GM18505 (cell line): Measurements from ENCODE around the gene SLC25A31.

Experiments used
- ATAC-seq: cut with Tn5 transposase; IDR thresholded peaks from one replicate; pipeline ENCODE4 v1.9.1; 2021; ENCODE audit not compliant: unreplicated experiment
- POLR2A ChIP-seq: IDR thresholded peaks from 4 replicates; pipeline ENCODE4 v1.6.1; 2011; ENCODE audit warnings: borderline replicate concordance; ENCODE audit not compliant: insufficient read depth, insufficient read length; ENCODE audit errors: extremely low read depth

Gene SLC25A31

DNA sequence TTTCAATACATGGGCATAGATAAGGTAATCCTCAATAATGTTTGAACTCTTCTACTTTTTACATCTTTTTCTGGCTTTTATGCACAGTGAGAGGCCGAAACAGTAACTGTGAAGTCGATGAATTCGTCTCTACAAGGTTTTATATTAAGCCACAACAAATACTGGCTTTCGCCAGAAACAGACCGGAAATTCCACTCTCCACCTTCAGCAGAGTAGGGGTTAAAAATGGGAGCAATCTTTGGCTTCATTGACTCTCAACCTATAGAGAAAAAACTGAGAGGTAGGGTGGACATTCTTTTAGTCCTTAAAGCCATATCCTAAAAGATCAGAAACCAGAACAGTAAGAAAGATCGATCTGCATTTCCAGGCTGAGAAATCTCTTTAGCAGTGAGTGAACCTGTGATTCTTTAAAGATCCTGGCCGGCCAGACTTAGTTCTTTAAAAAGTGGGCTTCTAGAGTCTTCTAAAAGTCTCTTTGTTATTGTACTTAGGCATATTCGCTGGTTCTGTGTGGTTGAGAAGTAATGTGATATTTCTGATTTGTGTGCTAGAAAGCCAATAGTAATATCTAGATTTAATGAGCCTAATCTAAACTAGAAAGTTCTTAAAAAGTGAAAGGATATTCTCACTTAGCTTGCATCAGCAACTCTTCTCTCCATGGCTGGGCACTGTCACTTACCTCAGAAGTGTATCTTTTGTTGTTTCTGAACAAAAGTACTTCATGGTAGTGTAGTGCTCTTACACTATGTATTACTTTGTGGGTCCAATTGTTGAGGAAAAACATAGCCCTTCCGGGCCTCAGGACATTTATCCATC lies 54.0 kb downstream of the SLC25A31 start:
- ATAC-seq, result no peak

DNA sequence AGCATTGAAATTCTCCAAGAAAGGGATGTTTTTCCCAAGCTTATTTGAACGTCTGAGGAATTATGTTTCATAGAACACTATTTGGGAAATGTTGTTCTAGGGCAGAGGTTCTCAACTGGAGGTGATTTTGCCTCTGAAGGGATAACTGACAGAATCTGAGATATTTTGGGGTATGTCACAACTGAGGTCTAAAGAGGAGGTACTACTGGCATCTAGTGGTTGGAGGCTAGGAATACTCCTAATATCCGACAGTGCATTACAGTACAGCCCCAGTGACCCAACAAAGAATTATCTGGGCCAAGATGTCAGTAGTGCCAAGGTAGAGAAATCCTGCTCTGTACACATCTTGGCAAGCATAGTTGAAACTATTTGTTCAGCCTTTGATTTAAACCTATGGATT lies 58.3 kb downstream of the SLC25A31 start:
- ATAC-seq, result no peak
- TF ChIP-seq POLR2A, result no peak

More for the DNA sequence above, 54.0 kb downstream of the SLC25A31 start:
- no peak for TF ChIP-seq POLR2A

DNA sequence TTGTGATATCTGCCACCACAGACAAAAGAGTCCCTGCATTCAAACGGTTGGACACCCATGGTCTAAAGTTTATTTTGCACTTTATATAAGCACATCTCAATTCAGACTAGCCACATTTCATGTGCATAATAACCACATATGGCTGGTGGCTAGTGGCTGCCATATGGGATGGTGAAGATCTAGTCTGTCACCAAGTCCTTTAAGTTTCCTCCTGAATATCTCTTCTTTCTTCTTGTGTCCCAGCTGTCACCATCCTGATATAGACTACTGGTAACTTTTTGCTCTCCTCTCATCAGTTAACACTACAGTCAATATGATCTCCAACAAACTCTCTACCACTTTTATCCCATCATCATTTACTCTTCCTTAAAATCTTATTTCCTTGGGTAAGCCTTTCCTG lies 61.2 kb downstream of the SLC25A31 start:
- TF ChIP-seq POLR2A, result no peak
- ATAC-seq, result no peak

DNA sequence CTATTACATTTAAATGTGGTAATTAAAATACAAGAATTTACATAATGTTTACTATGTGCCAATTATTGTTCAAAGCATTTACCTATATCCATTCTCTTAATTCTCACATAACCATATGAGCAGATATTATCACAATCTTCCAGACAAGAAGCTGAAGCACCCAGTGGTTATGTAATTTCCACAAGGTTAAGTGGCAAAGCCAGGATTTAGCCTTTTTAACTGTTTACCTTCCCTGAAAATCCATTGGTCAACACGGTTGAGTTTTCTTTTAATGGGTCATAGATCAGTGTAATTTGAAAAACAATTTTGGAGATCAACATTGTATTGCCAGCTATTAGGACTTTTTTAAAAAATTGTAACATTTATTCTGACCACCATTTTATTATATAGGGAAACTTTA lies 63.3 kb downstream of the SLC25A31 start:
- no peak for ATAC-seq
- TF ChIP-seq POLR2A, result no peak

DNA sequence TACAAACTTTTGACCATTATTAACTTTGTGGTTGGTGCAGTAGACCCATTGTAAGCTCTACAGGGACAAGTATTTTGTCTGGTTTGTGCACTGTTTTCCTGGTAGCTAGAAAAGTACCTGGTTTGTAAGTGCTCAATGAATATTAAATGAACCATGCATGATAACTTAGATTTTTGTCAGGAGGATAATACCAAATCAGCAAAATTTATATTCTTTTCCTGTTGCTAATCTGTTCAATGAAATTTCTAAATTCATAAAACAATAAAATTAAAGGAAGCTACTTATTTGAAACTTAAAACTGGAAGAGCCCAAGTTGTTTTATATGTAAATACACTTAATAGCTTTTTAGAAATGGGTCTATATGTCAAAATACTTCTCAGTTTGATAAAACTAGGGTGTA lies 69.5 kb downstream of the SLC25A31 start:
- no peak for TF ChIP-seq POLR2A
- ATAC-seq, result no peak

DNA sequence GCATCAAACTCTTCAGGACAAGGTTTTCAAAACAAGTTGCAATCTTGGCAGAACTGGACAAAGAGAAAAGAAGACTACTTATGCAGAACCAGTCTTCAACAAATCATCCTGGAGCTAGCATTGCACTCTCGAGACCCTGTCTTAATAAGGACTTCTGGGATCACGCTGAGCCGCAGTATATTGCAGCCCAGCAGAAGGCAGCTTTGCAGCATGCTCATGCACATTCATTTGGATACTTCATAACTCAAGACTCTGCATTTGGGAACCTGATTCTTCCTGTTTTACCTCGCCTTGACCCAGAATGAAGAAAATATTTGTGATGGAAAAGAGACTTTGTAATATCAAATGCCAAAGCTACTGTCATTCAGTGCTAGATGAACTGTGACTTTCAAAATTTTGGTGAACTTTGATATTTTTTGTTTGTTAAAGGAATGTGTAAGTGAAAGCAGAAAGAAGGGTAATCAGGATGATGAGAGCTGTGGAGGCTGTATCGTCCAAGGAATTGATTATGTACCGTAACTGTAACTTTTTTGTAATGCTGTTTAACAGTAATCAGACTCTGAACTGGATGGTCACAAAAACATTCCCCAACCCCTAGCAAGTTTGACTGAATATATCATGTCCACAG lies 79.1 kb downstream of the SLC25A31 start:
- TF ChIP-seq POLR2A, result no peak
- ATAC-seq, result no peak

DNA sequence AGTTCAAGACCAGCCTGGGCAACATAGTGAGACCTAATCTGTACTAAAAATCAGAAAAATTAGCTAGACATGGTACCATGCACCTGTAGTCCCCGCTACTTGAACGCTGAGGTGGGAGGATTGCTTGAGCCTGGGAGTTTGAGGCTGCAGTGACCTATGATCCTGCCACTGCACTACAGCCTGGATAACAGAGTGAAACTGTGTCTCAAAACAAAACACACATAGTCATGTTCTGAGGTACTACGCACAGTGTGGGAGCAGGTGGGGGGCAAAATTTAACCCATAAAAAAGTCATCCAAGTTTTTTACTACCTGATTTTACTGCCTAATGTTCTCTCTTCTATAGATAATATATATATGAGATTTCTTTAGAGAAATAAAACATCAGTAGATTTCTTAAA lies 80.4 kb downstream of the SLC25A31 start:
- no peak for ATAC-seq
- TF ChIP-seq POLR2A, result no peak

DNA sequence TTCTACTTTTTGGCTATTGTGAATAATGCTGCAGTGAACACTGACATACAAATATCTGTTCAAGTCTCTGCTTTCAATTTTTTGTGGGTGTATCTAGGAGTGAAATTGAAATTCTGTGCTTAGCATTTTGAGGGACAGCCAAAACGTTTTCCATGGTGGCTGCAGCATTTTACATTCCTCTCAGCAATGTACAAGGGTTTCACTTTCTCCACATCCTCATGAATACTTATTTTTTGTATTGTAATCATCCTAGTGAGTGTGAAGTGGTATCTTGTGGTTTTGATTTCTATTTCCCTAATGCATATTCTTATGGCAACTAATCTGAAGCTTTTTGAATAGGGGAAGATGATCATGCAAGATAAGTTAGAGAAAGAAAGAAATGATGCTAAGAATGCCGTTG lies 92.2 kb downstream of the SLC25A31 start:
- ATAC-seq, result no peak
- TF ChIP-seq POLR2A, result no peak
